Adipose tissue (tissue), 3 donors: Measurements from ENCODE around the gene POP7. TPM values are rescaled to one million over a fixed set of nuclear protein-coding genes. Genes with fewer than 3 reads are reported as not detected.
"Not testable (repeated sequence)": the region's sequence is repeated elsewhere in the genome, so short reads cannot be mapped to it uniquely, and the experiment has no call there.

ENCODE experiments used
- H3K27ac ChIP-seq: one replicate; pipeline ENCODE4 v1.5.1; 2013; ENCODE audit warnings: low read depth, low read length
- WGBS, 3 donors: extraction: QIAGEN DNeasy Blood & Tissue Kit; methylation state at CpG; one replicate each; pipeline ENCODE4 v1.1.7; 2013; 5-methylcytosine and 5-hydroxymethylcytosine counted together
- polyA plus RNA-seq, 3 donors: library from polyadenylated mRNA; stranded (reverse); fragments of 200-250 nt; gene quantifications; one replicate each; pipeline ENCODE4 v1.2.3, GENCODE V29; 2013
- donor health status: healthy with polysubstance abuse.
- donor health status: Bipolar disorder and iron deficiency.
- donor health status: healthy.

Gene POP7
- polyA plus RNA-seq, 3 donors: 25.2 to 31.3 (median 27.4) TPM

DNA sequence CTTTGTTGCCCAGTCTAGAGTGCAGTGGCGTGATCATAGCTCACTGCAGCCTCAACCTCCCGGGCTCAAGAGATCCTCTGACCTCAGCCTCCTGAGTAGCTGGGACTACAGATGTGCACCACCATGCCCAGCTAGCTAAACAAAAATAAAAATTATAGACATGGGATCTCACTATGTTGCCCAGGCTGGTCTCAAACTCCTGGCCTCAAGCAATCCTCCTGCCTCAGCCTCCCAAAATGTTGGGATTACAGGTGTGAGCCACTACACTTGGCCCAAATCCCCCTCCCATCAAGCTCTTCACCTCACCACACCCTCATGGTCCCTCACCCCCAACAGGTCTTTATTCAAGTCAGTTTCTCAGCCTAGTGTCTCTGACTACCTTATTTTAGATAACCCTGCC lies 11.2 kb downstream of the POP7 start:
- 86 to 100% (median 91%) methylated on average over 2 of the region's 2 CpGs for WGBS, 3 donors
- H3K27ac ChIP-seq: not testable (repeated sequence)

DNA sequence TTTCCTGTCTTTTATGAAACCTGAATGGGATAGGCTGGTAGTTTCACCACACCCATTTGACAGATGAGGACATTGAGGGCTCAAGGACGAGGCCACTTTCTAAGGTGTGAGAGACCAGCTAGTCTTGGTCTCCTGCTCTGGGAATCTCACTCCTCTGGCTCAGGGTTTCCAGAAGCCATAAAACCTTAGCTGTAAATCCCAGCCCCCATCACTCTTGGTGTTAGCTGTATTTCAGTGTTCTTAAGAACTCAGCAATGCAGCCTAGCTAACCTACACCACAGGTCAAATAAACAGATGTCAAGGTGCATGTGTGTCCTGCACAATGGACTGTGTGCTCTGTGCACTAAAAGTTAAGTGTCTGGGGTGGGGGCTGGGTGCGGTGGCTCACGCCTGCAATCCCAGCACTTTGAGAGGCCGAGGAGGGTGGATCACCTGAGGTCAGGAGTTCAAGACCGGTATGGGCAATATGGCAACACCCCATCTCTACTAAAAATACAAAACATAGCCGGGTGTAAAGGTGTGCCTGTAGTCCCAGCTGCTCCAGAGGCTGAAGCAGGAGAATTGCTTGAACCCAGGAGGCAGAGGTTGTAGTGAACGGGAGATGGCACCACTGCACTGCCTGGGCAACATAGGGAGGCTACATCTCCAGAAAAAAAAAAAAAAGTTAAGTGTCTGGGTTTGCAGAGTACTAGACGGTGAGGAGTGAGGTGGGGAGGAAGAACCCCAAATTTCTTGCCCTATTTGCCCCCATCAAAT lies 13.8 kb downstream of the POP7 start:
- WGBS, 3 donors: 38 to 61% (median 47%) methylated on average over 8 of the region's 8 CpGs
- no peak overlapping the region for H3K27ac ChIP-seq

DNA sequence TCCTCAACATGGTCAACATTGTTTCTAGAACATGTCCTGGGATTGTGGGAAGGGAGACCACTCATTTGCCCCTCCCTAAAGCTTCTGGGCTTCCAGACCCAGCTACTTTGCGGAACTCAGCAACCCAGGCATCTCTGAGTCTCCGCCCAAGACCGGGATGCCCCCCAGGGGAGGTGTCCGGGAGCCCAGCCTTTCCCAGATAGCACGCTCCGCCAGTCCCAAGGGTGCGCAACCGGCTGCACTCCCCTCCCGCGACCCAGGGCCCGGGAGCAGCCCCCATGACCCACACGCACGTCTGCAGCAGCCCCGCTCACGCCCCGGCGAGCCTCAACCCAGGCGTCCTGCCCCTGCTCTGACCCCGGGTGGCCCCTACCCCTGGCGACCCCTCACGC lies 14.4 kb downstream of the POP7 start, which contains the start of gene EPO:
EPO (plus strand) TSS at position 190 of the 392 bp plus-strand sequence. CDS start 513 bp downstream, outside the sequence.
- no peak within 1 kb of the TSS for H3K27ac ChIP-seq
- 2 to 12% (median 3%) methylated on average over 21 of the region's 21 CpGs for WGBS, 3 donors

- WGBS, 3 donors: 4 to 7% (median 5%) methylated on average over 42 to 56 of the region's 56 CpGs
- H3K27ac ChIP-seq: no peak overlapping the region
Observed at GRCh38 chr7:100720671-100721504, 15.0 kb downstream of the POP7 start.

- WGBS, 3 donors: 85 to 89% (median 88%) methylated on average over 6 to 8 of the region's 8 CpGs
- H3K27ac ChIP-seq: no peak overlapping the region
Observed at GRCh38 chr7:100721505-100721812, 15.5 kb downstream of the POP7 start.

DNA sequence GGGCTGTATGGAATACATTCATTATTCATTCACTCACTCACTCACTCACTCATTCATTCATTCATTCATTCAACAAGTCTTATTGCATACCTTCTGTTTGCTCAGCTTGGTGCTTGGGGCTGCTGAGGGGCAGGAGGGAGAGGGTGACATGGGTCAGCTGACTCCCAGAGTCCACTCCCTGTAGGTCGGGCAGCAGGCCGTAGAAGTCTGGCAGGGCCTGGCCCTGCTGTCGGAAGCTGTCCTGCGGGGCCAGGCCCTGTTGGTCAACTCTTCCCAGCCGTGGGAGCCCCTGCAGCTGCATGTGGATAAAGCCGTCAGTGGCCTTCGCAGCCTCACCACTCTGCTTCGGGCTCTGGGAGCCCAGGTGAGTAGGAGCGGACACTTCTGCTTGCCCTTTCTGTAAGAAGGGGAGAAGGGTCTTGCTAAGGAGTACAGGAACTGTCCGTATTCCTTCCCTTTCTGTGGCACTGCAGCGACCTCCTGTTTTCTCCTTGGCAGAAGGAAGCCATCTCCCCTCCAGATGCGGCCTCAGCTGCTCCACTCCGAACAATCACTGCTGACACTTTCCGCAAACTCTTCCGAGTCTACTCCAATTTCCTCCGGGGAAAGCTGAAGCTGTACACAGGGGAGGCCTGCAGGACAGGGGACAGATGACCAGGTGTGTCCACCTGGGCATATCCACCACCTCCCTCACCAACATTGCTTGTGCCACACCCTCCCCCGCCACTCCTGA lies 16.7 kb downstream of the POP7 start:
- H3K27ac ChIP-seq: no peak overlapping the region
- WGBS, 3 donors: 50 to 83% (median 80%) methylated on average over 17 of the region's 17 CpGs

GRCh38 chr7:100723732-100724275 lies 17.9 kb downstream of the POP7 start:
- H3K27ac ChIP-seq: no peak overlapping the region
- 60 to 87% (median 86%) methylated on average over 16 of the region's 16 CpGs for WGBS, 3 donors

DNA sequence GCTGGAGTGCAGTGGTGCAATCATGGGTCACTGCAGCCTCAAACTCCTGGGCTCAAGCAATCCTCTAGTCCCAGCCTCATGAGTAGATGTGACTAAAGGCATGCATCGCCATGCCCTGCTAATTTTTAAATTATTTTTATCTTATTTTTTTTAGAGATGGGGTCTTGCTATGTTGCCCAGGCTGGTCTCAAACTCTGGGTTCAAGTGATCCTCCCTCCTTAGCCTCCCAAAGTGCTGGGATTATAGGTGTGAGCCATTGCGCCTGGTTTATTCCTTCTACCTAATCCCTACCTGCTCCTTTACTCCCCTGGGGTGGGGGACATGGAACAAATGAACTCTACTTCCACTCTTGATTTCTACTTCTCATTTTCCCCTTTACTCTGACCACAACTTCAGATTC lies 18.4 kb downstream of the POP7 start:
- WGBS, 3 donors: 88 to 98% (median 95%) methylated on average over 2 of the region's 2 CpGs
- not testable (repeated sequence) for H3K27ac ChIP-seq

DNA sequence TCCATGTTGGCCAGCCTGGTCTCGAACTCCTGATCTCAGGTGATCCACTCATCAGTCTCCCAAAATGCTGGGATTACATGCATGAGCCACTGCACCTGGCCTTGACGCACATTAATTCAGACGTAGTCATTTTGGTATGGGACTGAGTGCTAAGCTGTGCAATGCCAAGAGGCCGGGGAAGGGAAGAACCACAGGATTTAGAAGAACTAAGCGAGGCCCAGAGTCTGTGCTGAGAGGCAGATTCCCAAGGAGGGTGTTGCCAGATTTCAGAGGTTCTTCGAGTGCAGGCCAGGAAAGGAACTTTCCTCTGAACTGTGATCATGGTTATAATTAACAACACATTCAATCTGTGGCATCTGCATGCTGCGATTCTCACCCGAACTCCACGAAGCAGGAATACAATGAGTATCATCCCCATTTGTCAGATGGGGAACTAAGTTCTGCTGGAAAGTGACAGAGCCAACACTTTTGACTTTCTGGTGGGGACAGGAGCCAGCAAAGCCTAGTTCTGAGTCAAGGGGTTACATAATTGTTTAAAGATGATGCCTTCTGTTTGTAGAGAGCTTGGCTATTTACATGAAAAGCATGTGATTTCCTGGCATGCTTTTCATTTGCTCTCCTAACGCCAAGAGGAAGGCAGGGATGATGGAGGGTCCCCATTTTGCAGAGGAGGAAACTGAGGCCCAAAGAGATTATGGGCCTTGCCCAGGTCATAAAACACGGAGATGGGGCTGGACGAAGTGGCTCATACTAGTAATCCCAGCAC lies 21.3 kb downstream of the POP7 start:
- WGBS, 3 donors: 59 to 70% (median 59%) methylated on average over 12 of the region's 12 CpGs
- H3K27ac ChIP-seq: no peak overlapping the region

DNA sequence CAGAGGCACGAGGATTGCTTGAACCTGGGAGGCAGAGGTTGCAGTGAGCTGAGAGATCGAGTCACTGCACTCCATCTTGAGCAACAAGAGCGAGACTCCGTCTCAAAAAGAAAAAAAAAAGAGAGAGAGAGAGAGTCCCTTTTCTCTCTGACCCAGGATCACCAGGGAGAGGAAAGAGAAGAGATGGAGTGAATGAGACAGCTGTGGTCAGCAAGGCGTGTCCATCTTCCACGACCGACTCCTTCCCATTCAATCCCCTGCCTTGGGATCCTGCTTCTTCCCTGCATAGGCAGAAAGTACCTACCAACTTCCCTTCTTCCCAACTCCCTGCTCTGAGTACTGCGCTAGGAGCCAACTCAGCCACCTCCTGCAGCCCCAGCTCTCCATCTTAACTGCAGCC lies 22.3 kb downstream of the POP7 start:
- H3K27ac ChIP-seq: no peak overlapping the region
- 73 to 85% (median 82%) methylated on average over 8 of the region's 8 CpGs for WGBS, 3 donors

- H3K27ac ChIP-seq: no peak overlapping the region
- WGBS, 3 donors: 18% methylated on average over 3 of the region's 3 CpGs; no CpG with 5 or more reads in 2 of the 3 donors
Observed at GRCh38 chr7:100730136-100730800, 24.3 kb downstream of the POP7 start.

- 85% methylated on average over 11 of the region's 11 CpGs; no CpG with 5 or more reads in 2 of the 3 donors for WGBS, 3 donors
Observed at GRCh38 chr7:100731937-100732636, 26.2 kb downstream of the POP7 start.

GRCh38 chr7:100735730-100736129 lies 29.8 kb downstream of the POP7 start:
- H3K27ac ChIP-seq: no peak overlapping the region
- WGBS, 3 donors: 76% methylated on average over 7 of the region's 7 CpGs; no CpG with 5 or more reads in 2 of the 3 donors

More at GRCh38 chr7:100731937-100732636, 26.2 kb downstream of the POP7 start:
- H3K27ac ChIP-seq: no peak overlapping the region

DNA sequence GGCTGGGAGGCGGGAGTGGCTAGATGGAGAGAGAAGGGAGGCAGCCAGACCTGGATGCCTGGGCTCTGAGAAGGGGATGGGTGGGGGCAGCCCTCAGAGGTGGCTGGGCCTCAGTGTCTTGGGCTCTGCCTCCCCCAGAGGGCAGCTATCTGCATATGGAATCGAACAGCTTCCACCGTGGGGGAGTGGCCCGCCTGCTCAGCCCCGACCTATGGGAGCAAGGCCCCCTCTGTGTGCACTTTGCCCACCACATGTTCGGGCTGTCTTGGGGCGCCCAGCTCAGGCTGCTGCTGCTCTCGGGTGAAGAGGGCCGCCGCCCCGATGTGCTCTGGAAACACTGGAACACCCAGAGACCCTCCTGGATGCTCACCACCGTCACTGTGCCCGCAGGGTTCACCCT lies 30.8 kb downstream of the POP7 start:
- H3K27ac ChIP-seq: no peak overlapping the region
- 73% methylated on average over 12 of the region's 13 CpGs; no CpG with 5 or more reads in 2 of the 3 donors for WGBS, 3 donors

- H3K27ac ChIP-seq: no peak overlapping the region
- 94% methylated on average over 6 of the region's 6 CpGs; no CpG with 5 or more reads in 2 of the 3 donors for WGBS, 3 donors
Observed at GRCh38 chr7:100739934-100740333, 34.0 kb downstream of the POP7 start.

GRCh38 chr7:100744605-100745004 lies 38.7 kb downstream of the POP7 start:
- no peak overlapping the region for H3K27ac ChIP-seq
- 85 to 88% (median 87%) methylated on average over 7 to 14 of the region's 14 CpGs for WGBS, 3 donors

DNA sequence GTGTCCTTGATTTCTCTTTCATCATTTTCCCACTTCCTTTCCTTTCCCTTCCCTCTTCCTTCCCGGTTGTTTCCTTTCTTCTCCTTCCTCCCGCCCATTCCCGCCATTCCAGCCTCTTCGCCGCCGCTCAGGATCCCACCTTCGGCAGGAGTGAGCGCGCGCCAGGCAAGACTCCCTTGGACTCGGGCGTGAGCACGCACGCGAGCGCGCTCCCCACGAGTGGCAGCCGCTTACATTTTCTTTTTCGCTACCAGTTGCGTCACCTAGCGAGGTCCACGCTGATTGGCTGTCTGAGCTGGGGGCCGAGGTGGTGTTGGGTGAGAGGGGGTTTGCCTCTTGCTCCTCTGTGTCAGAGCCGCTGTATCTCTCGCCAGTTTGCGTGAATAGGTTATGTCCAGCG lies 39.3 kb downstream of the POP7 start:
- H3K27ac ChIP-seq: no peak overlapping the region
- 2 to 44% (median 4%) methylated on average over 13 to 28 of the region's 28 CpGs for WGBS, 3 donors
